ENCODE measurements around the gene PURA.
A peak's percentile ranks its signal among the peaks of the same experiment; 100 is the strongest.

PURA gene

DNA sequence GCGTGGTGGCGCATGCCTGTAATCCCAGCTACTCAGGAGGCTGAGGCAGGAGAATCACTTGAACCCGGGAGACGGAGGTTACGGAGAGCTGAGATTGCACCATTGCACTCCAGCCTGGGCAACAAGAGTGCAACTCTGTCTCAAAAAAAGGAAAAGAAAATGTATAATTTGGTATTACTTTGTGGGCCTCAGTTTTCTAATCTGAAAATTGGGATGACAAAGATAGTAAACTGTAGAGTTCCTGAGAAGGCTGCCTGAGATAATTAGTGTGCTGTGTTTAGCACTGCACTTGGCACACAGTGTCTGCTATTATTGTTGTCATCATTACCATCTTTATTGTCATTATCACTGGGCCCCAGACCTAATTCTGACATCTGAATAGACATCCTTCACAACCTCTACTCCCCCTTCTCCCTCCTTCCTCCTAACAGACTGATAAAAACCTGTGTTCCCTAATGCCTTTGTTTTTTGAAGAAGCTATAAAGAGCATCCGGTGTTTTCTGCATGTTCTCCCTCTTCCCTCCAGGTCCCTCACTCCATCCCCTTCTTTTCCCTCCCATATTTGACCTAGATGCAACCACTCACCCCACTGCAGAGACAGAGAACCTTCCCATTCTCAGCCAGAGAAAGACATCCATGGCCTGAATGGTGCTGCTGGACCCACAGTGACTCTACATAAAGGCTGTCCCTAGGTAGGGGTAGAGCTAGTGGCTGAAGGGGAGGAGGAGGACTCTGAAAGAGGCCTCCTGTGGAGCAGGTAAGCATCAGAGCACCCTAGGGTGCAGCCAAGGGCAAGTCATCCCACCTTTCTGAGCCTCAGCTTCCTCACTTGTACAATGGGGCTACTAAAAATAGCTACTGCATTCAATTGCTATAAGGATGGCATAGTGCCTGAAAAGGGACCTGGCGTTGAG lies 45.4 kb downstream of the PURA start:
- Histone ChIP-seq H3K27ac (no peak overlapping the region), H3K4me3 (no peak overlapping the region)
- no peak for DNase-seq (ENCODE audit: low spot score)
- no peak for TF ChIP-seq CTCF (IDR thresholded peaks at IDR 0.05)

DNA sequence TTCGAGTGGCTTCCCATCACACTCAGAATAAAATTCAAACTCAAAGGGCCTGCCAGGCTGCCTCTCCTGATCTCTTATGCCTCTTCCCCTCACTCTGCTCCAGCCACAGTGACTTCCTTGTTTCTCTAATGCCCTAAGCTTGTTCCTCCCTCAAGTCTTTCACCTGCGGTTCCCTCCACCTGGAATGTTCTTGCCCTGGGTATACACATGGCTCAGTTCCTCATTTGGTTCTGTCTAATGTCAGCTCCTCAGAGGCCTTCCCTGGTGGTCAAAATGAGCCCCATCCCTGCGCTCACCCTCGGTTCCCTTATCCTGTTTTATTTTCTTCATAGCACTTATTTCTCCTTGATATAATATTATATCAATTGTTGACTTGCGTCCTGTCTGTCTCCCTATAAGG lies 48.4 kb downstream of the PURA start:
- DNase-seq (ENCODE audit: low spot score): no peak
- Histone ChIP-seq H3K4me3 (no peak overlapping the region), H3K27ac (no peak overlapping the region)
- TF ChIP-seq CTCF (IDR thresholded peaks at IDR 0.05): no peak

DNA sequence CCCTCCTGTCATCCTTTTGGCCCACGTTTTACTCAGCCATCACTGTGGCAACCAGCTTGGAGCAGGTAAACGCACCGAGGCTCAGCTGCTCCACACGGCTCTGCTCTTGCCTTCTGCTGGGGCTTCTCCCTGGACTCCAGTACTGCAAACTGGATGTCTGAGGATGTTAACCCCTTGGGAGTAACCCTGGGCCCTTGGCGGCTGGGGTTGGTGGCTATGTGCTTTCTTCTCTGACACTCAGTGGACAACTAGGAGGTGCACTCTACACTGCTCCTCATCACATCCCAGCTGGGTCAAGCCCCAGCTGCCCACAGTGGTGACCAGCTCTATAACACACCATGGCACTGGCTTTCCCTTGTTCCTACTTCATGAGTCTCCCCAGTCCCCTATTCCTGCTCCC lies 48.9 kb downstream of the PURA start:
- Histone ChIP-seq H3K4me3 (no peak overlapping the region), H3K27ac (no peak overlapping the region)
- no peak for DNase-seq (ENCODE audit: low spot score)
- TF ChIP-seq CTCF (IDR thresholded peaks at IDR 0.05): no peak

DNA sequence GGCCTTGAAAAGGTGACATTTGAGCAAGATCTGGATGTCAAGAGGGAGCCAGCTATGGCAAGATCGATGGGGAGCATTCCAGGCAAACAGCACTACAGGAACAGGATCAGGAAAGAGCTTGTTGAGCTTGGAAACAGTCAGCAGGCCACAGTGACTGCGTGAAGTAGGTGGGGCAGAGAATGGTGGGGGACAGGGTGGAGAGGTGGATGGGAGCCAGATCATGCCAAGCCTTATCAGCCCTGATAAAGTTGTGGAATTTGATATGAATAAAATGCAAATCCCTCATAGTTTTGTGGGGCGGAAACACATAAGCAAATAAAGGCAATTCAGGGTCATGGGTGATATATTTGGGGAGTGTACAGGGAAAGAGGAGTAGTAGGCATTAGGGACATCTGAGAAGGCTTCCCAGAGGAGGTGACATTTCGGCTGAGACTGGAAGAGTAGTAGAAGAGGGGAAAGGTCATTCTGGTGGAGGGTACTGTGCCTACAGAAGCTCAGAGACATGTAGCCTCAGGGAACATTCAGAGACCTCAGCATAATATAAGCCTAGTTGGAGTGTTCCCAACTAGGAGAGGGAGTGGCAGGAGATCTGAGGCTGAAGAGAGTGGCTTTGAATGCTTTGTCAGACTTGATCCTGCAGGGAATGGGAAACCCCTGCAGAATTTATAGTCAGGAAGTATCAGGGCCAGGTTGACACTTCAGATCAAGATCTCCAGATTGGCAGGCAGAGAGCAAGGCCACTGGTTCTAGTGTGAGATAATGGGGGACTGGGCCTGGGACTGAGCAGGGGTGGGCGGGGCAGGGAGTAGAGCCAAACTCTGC lies 51.4 kb downstream of the PURA start:
- Histone ChIP-seq H3K4me3 (no peak overlapping the region), H3K27ac (peak overlapping the region in 1 of 2 donors; percentile 40)
- TF ChIP-seq CTCF (IDR thresholded peaks at IDR 0.05): no peak
- DNase-seq (ENCODE audit: low spot score): no peak

- Histone ChIP-seq H3K4me3 (no peak overlapping the region), H3K27ac (no peak overlapping the region)
- TF ChIP-seq CTCF (IDR thresholded peaks at IDR 0.05): no peak
- DNase-seq (ENCODE audit: low spot score): no peak
Measured at GRCh38 chr5:140165923-140166270, 52.0 kb downstream of the PURA start.

DNA sequence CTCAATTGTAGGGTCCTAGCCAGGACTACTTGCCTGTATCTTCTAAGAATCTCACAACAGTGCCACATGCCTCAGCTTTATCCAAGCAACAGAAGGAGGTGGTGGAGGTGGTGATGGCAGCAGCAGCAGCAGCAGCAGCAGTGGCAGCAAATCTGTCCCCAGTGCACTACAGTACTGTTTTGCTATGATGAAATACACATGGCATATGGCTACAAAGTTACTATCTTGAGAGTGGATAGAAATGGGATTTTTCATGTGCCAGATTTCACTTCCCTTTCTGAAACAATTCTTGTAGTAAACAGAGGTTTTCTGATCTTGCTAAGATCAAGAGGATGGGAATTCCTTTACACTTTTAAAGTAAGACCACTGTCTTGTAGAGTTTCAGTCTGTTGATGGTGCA lies 53.0 kb downstream of the PURA start:
- no peak for DNase-seq (ENCODE audit: low spot score)
- TF ChIP-seq CTCF (IDR thresholded peaks at IDR 0.05): no peak
- Histone ChIP-seq H3K4me3 (no peak overlapping the region), H3K27ac (no peak overlapping the region)
